Measurements from ENCODE around the gene DMRT1.
"Not testable (repeated sequence)": the region's sequence is repeated elsewhere in the genome, so short reads cannot be mapped to it uniquely, and the experiment has no call there.

Gene DMRT1

GRCh38 chr9:852539-852938, 11.0 kb downstream of the DMRT1 start:
- FAIRE-seq (no peak), DNase-seq (ENCODE audit: insufficient read length, low spot score) (no peak)

- DNase-seq (ENCODE audit: insufficient read length, low spot score) (peak; percentile 36), FAIRE-seq (peak; percentile 64)
These were observed 17.8 kb downstream of the DMRT1 start for GRCh38 chr9:859251-859650.

DNA sequence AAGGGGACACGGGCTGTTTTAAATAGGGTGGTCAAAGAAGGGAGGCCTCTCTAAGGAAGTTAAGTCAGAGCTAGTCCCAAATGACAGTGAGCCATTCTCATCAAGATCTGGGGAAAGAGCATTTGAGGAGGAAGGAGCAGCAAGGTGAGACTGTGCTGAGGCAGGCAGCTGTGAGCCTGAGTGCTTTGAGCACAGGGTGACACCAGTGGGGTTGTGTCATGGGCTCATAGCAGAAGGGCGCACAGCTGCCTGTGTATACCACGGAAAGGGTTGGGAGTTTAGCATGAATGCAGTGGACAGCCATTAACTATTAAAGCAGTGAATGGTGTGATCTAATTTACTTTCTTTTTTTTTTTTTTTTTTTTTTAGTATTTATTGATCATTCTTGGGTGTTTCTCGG, 19.2 kb downstream of the DMRT1 start:
- DNase-seq (ENCODE audit: insufficient read length, low spot score), result no peak
- no peak for FAIRE-seq

DNA sequence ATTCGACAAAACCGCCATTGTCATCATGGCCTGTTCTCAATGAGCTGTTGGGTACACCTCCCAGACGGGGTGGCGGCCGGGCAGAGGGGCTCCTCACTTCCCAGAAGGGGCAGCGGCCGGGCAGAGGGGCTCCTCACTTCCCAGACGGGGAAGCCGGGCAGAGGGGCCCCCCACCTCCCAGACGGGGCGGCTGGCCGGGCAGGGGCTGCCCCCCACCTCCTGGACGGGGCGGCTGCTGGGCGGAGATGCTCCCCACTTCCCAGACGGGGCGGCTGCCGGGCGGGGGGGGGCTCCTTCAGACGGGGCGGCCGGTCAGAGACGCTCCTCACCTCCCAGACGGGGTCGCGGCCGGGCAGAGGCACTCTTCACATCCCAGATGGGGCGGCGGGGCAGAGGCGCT, 20.0 kb downstream of the DMRT1 start:
- not testable (repeated sequence) for FAIRE-seq; DNase-seq (ENCODE audit: insufficient read length, low spot score)

GRCh38 chr9:875119-875962, 33.8 kb downstream of the DMRT1 start:
- DNase-seq (ENCODE audit: insufficient read length, low spot score) (no peak), FAIRE-seq (no peak)

DNA sequence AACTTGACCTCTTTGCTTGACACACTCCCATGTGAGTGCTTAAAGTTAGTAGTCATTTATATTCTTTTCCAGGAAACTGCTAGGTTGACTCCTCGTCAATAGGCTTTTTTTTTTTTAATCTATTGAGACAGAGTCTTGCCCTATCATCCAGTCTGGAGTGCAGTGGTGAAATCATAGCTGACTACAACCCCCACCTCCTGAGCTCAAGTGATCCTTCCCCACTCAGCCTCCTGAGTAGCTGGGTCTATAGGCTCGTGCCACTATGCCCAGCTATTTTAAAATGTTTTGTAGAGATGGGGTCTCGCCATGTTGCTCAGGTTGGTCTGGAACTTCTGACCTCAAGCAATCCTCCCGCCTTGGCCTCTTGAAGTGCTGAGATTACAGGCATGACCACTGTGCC, 34.9 kb downstream of the DMRT1 start:
- no peak for FAIRE-seq

GRCh38 chr9:878239-878638, 36.7 kb downstream of the DMRT1 start:
- FAIRE-seq (no peak), DNase-seq (ENCODE audit: insufficient read length, low spot score) (no peak)

More for the DNA sequence above, 34.9 kb downstream of the DMRT1 start:
- DNase-seq (ENCODE audit: insufficient read length, low spot score), result no peak

GRCh38 chr9:880725-881124, 39.2 kb downstream of the DMRT1 start:
- DNase-seq (ENCODE audit: insufficient read length, low spot score) (no peak), FAIRE-seq (no peak)

GRCh38 chr9:882416-882924, 41.0 kb downstream of the DMRT1 start:
- FAIRE-seq, result no peak
- DNase-seq (ENCODE audit: insufficient read length, low spot score), result no peak

- DNase-seq (ENCODE audit: insufficient read length, low spot score), result no peak
- no peak for FAIRE-seq
These were observed 41.5 kb downstream of the DMRT1 start for GRCh38 chr9:883011-883410.

DNA sequence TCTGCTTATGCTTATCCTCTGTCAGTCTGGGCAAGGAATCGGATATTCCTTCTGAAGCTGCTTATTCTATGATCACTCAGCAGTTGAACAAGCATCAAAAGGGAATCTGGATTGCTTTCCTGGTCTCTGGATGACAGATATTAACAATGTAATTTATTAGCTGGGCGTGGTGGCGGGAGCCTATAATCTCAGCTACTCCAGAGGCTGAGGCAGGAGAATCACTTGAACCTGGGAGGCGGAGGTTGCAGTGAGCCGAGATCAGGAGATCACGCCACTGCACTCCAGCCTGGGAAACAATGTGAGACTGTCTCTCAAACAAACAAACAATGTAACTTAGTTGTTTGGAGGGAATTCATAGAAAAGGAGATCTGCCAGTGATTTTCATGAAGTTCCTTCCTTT, 45.4 kb downstream of the DMRT1 start:
- DNase-seq (ENCODE audit: insufficient read length, low spot score) (no peak), FAIRE-seq (no peak)

GRCh38 chr9:892123-892522, 50.6 kb downstream of the DMRT1 start:
- no peak for FAIRE-seq
- DNase-seq (ENCODE audit: insufficient read length, low spot score), result no peak

GRCh38 chr9:893115-893514, 51.6 kb downstream of the DMRT1 start:
- no peak for FAIRE-seq
- DNase-seq (ENCODE audit: insufficient read length, low spot score), result no peak

- DNase-seq (ENCODE audit: insufficient read length, low spot score), result peak; percentile 70
- peak; percentile 89 for FAIRE-seq
These were observed 52.4 kb downstream of the DMRT1 start for GRCh38 chr9:893843-894420.

DNA sequence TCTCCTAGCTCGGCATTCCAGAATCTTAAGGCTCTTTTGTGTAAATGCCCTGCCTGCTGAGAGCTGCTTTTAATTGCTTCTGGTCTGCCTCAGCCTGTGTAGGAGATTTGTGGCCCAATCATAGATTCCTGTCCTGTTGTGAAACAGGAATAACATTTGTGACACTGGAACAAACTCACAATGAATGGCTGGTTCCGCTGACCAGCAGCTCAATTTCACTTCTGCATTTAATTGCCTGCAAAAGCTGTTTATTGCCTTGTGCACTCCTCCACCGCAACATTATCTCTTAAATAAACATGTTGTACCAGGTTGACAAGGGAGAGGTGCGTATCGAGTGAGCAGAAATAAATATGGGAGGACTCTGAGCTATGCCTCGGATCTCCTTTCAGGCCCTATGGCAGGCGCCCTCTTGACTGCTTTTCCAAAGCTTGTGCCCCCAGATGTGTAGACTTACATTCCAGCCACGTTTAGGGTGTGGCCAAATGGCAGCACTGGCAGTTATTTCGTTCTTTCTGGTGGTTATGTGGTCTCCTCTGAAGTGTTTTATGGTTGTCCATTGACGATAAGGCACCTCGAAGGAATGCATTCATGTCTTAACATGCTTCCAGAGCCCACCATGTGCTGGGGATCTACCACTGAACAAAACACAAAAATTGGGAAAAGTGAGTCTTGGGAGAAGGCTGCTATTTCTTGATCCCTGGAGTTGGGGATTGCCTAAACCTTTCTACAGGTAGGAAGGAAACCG, 58.1 kb downstream of the DMRT1 start:
- no peak for FAIRE-seq
- no peak for DNase-seq (ENCODE audit: insufficient read length, low spot score)

GRCh38 chr9:903886-904285, 62.4 kb downstream of the DMRT1 start:
- FAIRE-seq (no peak), DNase-seq (ENCODE audit: insufficient read length, low spot score) (no peak)

- FAIRE-seq (no peak), DNase-seq (ENCODE audit: insufficient read length, low spot score) (no peak)
These were observed 64.4 kb downstream of the DMRT1 start for GRCh38 chr9:905906-906305.

DNA sequence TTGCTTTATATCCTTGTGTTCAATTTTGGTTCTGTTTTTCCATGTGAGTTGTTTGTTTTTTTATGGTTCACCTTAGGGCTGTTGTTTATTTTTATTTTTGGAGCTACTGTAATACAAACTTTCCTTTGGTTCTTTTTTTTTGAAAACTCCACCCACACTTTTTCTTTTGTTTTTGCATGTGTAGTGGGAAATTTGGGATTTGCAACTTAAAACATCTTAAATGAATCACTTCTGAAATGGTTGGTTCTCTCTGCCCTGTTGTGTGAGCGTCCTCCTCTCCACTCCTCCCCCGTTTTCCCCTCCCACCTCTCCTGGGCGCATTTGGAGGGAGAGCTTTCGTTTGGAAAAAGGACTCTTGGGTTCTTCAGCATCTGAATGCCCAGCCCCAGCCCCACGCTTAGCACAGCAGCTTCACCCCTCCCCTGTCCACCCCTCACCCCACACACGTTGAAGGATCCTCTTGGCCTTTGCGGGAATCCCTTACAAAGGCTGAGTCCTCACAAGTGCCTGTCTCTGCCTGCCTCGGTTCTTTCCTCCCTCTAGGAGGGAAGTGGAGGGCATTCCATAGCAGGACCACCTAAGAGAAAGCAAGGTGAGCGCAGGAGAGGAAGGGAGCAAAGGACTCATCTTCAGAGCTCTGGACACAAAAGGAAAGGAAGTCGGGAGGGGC, 67.2 kb downstream of the DMRT1 start:
- DNase-seq (ENCODE audit: insufficient read length, low spot score), result no peak
- no peak for FAIRE-seq

DNA sequence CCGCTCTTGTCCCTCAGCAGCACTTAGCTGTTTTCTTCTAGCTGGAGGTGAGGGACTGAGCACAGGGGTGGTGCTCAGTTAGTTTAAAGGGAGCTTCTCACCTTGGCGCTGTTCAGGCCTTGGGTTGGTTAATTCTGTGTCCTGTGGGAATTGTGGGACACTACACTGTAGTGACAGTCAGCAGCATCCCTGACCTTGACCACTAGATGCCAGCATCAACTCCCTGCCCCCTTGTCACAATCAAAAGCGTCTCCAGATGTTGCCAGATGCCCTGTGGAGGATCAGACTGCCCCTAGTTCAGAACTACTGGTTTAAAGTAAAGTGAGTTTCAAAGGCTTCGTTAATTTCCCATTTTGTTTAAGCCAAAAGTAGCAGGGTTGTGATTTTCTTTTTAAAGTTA, 69.5 kb downstream of the DMRT1 start:
- FAIRE-seq, result no peak
- DNase-seq (ENCODE audit: insufficient read length, low spot score), result no peak

GRCh38 chr9:912776-913175, 71.3 kb downstream of the DMRT1 start:
- FAIRE-seq (no peak), DNase-seq (ENCODE audit: insufficient read length, low spot score) (no peak)

DNA sequence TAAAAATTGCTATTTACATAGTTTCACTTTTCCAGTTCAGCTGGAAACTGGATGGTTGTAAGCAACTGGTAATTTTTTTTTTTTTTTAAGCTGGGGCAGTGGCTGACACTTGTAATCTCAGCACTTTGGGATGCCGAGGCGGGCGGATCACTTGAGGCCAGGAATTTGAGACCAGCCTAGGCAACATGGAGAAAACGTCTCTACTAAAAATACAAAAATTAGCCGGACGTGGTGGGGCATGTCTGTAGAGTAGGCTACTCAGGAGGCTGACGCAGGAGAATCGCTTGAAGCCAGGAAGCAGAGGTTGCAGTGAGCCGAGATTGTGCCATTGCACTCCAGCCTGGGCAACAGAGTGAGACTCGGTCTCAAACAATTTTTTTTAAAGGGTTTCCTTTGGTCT, 72.0 kb downstream of the DMRT1 start:
- not testable (repeated sequence) for FAIRE-seq; DNase-seq (ENCODE audit: insufficient read length, low spot score)

Data from GM19239 (cell line).